ENCODE results near the gene PWWP2A. TPM values are rescaled to one million over a fixed set of nuclear protein-coding genes. Genes with fewer than 3 reads are reported as not detected.

Gene PWWP2A
- 22.8 TPM for total RNA-seq
- 17.0 TPM for polyA plus RNA-seq
- long read RNA-seq, donor 1, result 0 reads
- long read RNA-seq, donor 2, result 0 reads
- long read RNA-seq, donor 3, transcript PWWP2A-201 (2 exons, 3,346 nt), result major isoform, 5 of 7 reads
- long read RNA-seq, donor 3, partial matches to known transcripts, result 0 of 7 reads
- long read RNA-seq, donor 3, other reads (novel, unspliced or antisense), result 0 of 7 reads
- long read RNA-seq, donor 4, partial matches to known transcripts, result 0 of 1 reads
- long read RNA-seq, donor 4, other reads (novel, unspliced or antisense), result 0 of 1 reads
- long read RNA-seq, donor 5, transcript PWWP2A-201 (2 exons, 3,346 nt), result major isoform, 10 of 12 reads
- long read RNA-seq, donor 5, partial matches to known transcripts, result 0 of 12 reads
- long read RNA-seq, donor 5, other reads (novel, unspliced or antisense), result 0 of 12 reads
- long read RNA-seq, donor 6, transcript PWWP2A-201 (2 exons, 3,346 nt), result major isoform, 5 of 9 reads
- long read RNA-seq, donor 6, partial matches to known transcripts, result 0 of 9 reads
- long read RNA-seq, donor 6, other reads (novel, unspliced or antisense), result 0 of 9 reads
- long read RNA-seq, donor 7, partial matches to known transcripts, result 0 of 1 reads
- long read RNA-seq, donor 7, other reads (novel, unspliced or antisense), result 0 of 1 reads
- long read RNA-seq, donor 8, partial matches to known transcripts, result 0 of 4 reads
- long read RNA-seq, donor 8, other reads (novel, unspliced or antisense), result 0 of 4 reads
- long read RNA-seq, donor 9, partial matches to known transcripts, result 0 of 3 reads
- long read RNA-seq, donor 9, other reads (novel, unspliced or antisense), result 0 of 3 reads
- long read RNA-seq, donor 10, partial matches to known transcripts, result 0 of 5 reads
- long read RNA-seq, donor 10, other reads (novel, unspliced or antisense), result 0 of 5 reads

DNA sequence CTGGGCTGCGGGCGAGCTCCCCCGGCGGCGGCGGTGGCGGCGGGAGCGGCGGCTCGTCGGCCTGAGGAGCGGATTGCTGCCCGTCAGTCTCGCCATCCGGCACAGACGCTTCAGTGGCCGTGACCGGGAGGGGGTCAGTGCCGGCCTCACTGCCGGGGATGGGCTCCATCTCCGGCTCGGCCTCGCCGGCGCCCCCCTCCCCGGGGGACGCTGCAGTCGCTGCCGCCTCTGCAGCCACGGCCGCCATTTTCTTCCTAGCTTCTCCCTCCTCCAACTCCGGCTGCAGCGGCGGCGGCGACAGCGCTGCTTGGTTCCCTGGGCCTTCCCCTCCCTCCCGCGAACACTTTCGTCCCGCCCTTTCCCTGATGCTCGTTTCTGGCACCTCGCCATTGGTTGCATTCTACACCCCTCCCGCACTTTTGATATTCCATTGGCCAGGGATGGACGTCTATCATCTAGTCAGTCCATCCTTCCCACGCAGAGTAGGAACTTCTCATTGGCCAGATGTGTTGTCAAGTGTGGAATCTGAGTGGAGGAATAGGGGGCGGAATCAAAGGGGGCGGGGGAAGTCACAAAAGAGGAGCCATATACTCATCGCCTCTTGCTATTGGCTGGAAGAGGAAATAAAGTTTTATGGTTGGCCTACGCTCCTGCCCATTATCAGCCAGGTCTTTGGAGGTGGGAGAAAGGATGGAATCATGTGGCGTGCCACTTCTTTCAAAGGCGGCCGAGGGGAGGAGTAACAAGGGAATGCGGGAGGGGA is at the start of gene PWWP2A:
PWWP2A (minus strand) TSS at position 309 of the 763 bp plus-strand sequence; CDS start at position 247, 62 bp downstream.
- WGBS, result under 1% methylated on average over 55 of the region's 55 CpGs
- peaks cover 6 to 7% of the 10 kb centered on the region in 2 donors for H3K4me1 ChIP-seq (ENCODE audit: control insufficient read depth in 2 of 2, insufficient read depth in 2 of 2, low read length in 2 of 2)
- H3K9me3 ChIP-seq (ENCODE audit: control insufficient read depth in 2 of 2, insufficient read depth in 1 of 2, low read length in 1 of 2), result no peaks in the 10 kb centered on the region
- H3K4me3 ChIP-seq (ENCODE audit: low read length in 2 of 2), result peak within 1 kb of the TSS; percentile 74 to 99
- DNase-seq (ENCODE audit: low read depth in 6 of 9, low spot score in 9 of 9), result peak; percentile 97 to 100 (median 99)
- H3K27me3 ChIP-seq (ENCODE audit: control insufficient read depth in 2 of 2, insufficient read depth in 1 of 2, low read length in 1 of 2), result peaks cover 2 to 3% of the 10 kb centered on the region in 2 donors
- peaks cover 7 to 21% of the 10 kb centered on the region in 2 donors for H3K36me3 ChIP-seq (ENCODE audit: control insufficient read depth in 2 of 2, insufficient read depth in 2 of 2, low read length in 1 of 2)
- peak within 1 kb of the TSS; percentile 92 to 93 for H3K27ac ChIP-seq (ENCODE audit: low read depth in 1 of 2, low read length in 1 of 2)

- Histone ChIP-seq H3K36me3 (ENCODE audit: control insufficient read depth in 2 of 2, insufficient read depth in 2 of 2, low read length in 1 of 2) (no peaks in the 10 kb centered on the region), H3K4me3 (ENCODE audit: low read length in 2 of 2) (no peak overlapping the region), H3K9me3 (ENCODE audit: control insufficient read depth in 2 of 2, insufficient read depth in 1 of 2, low read length in 1 of 2) (no peaks in the 10 kb centered on the region), H3K4me1 (ENCODE audit: control insufficient read depth in 2 of 2, insufficient read depth in 2 of 2, low read length in 2 of 2) (peaks cover 0 to 2% of the 10 kb centered on the region in 2 donors), H3K27ac (ENCODE audit: low read depth in 1 of 2, low read length in 1 of 2) (no peak overlapping the region), H3K27me3 (ENCODE audit: control insufficient read depth in 2 of 2, insufficient read depth in 1 of 2, low read length in 1 of 2) (peaks cover 0 to 2% of the 10 kb centered on the region in 2 donors)
- WGBS, result 98% methylated on average over 3 of the region's 3 CpGs
- no peak for DNase-seq (ENCODE audit: low read depth in 6 of 9, low spot score in 9 of 9)
These were observed 48.4 kb upstream of the PWWP2A start for GRCh38 chr5:160167624-160168165.

- Histone ChIP-seq H3K9me3 (ENCODE audit: control insufficient read depth in 2 of 2, insufficient read depth in 1 of 2, low read length in 1 of 2) (no peaks in the 10 kb centered on the region), H3K4me1 (ENCODE audit: control insufficient read depth in 2 of 2, insufficient read depth in 2 of 2, low read length in 2 of 2) (peaks cover 0 to 2% of the 10 kb centered on the region in 2 donors), H3K4me3 (ENCODE audit: low read length in 2 of 2) (no peak overlapping the region), H3K27me3 (ENCODE audit: control insufficient read depth in 2 of 2, insufficient read depth in 1 of 2, low read length in 1 of 2) (peaks cover 0 to 2% of the 10 kb centered on the region in 2 donors), H3K36me3 (ENCODE audit: control insufficient read depth in 2 of 2, insufficient read depth in 2 of 2, low read length in 1 of 2) (no peaks in the 10 kb centered on the region), H3K27ac (ENCODE audit: low read depth in 1 of 2, low read length in 1 of 2) (no peak overlapping the region)
- no peak for DNase-seq (ENCODE audit: low read depth in 6 of 9, low spot score in 9 of 9)
- 77% methylated on average over 10 of the region's 10 CpGs for WGBS
These were observed 47.8 kb upstream of the PWWP2A start for GRCh38 chr5:160166973-160167623.

GRCh38 chr5:160166069-160166972 is 47.1 kb upstream of the PWWP2A start:
- Histone ChIP-seq H3K27me3 (ENCODE audit: control insufficient read depth in 2 of 2, insufficient read depth in 1 of 2, low read length in 1 of 2) (peaks cover 0 to 2% of the 10 kb centered on the region in 2 donors), H3K36me3 (ENCODE audit: control insufficient read depth in 2 of 2, insufficient read depth in 2 of 2, low read length in 1 of 2) (no peaks in the 10 kb centered on the region), H3K9me3 (ENCODE audit: control insufficient read depth in 2 of 2, insufficient read depth in 1 of 2, low read length in 1 of 2) (no peaks in the 10 kb centered on the region), H3K4me1 (ENCODE audit: control insufficient read depth in 2 of 2, insufficient read depth in 2 of 2, low read length in 2 of 2) (peaks cover 0 to 2% of the 10 kb centered on the region in 2 donors), H3K4me3 (ENCODE audit: low read length in 2 of 2) (no peak overlapping the region), H3K27ac (ENCODE audit: low read depth in 1 of 2, low read length in 1 of 2) (no peak overlapping the region)
- WGBS, result 91% methylated on average over 5 of the region's 5 CpGs
- no peak for DNase-seq (ENCODE audit: low read depth in 6 of 9, low spot score in 9 of 9)

DNA sequence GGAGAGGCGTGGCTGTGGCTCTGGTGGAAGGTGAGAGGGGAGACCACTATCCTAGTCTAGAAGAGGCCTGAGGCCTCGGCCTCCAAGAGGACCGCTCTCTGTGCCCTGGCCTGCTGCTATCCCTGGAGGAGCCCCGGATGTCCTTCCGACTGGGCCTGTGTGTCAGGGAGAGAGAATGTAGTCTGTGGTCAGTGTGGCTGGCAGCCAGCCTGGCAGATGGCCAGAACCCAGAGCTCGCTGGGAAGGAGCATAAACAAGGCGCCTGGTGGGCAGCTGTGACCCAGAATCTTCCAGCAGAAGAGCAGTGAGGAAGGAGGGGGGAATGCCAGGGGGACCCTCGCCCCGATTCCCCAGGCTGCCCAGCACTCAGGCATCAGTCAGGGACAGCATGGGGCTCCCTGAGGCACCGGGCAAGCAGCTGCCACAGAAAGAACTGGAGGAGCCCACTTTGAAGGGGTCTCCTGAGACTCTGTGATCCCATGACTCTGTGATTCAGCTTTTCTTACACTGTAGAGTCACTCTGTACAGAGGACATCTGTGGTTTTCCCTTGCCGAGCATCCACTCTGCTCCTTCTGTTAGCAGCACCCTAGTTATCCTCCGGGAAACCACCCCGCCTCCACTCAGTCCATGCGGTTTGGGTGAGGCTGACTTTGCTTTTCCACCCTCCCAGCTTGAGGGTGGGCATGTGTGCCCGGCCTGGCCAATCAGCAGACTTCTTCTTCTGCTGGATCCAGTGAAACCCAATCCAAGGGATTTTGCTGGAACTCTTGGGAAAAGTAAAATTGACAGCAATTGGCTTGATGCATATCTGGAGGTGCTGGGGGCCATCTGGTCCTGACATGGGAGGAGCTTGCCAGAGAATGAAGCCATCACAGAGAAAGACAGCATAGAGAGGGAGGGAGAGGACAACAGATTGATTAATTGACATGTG is 46.2 kb upstream of the PWWP2A start:
- H3K4me1 ChIP-seq (ENCODE audit: control insufficient read depth in 2 of 2, insufficient read depth in 2 of 2, low read length in 2 of 2), result peaks cover 0 to 2% of the 10 kb centered on the region in 2 donors
- 28% methylated on average over 15 of the region's 15 CpGs for WGBS
- H3K4me3 ChIP-seq (ENCODE audit: low read length in 2 of 2), result no peak overlapping the region
- peaks cover 0 to 2% of the 10 kb centered on the region in 2 donors for H3K27me3 ChIP-seq (ENCODE audit: control insufficient read depth in 2 of 2, insufficient read depth in 1 of 2, low read length in 1 of 2)
- no peak overlapping the region for H3K27ac ChIP-seq (ENCODE audit: low read depth in 1 of 2, low read length in 1 of 2)
- DNase-seq (ENCODE audit: low read depth in 6 of 9, low spot score in 9 of 9), result no peak
- H3K36me3 ChIP-seq (ENCODE audit: control insufficient read depth in 2 of 2, insufficient read depth in 2 of 2, low read length in 1 of 2), result no peaks in the 10 kb centered on the region
- H3K9me3 ChIP-seq (ENCODE audit: control insufficient read depth in 2 of 2, insufficient read depth in 1 of 2, low read length in 1 of 2), result no peaks in the 10 kb centered on the region

- H3K27ac ChIP-seq (ENCODE audit: low read depth in 1 of 2, low read length in 1 of 2), result no peak overlapping the region
- no peaks in the 10 kb centered on the region for H3K9me3 ChIP-seq (ENCODE audit: control insufficient read depth in 2 of 2, insufficient read depth in 1 of 2, low read length in 1 of 2)
- peaks cover 0 to 2% of the 10 kb centered on the region in 2 donors for H3K4me1 ChIP-seq (ENCODE audit: control insufficient read depth in 2 of 2, insufficient read depth in 2 of 2, low read length in 2 of 2)
- no peaks in the 10 kb centered on the region for H3K36me3 ChIP-seq (ENCODE audit: control insufficient read depth in 2 of 2, insufficient read depth in 2 of 2, low read length in 1 of 2)
- DNase-seq (ENCODE audit: low read depth in 6 of 9, low spot score in 9 of 9), result no peak
- peaks cover 0 to 2% of the 10 kb centered on the region in 2 donors for H3K27me3 ChIP-seq (ENCODE audit: control insufficient read depth in 2 of 2, insufficient read depth in 1 of 2, low read length in 1 of 2)
- 97% methylated on average over 7 of the region's 7 CpGs for WGBS
- H3K4me3 ChIP-seq (ENCODE audit: low read length in 2 of 2), result no peak overlapping the region
These were observed 43.7 kb upstream of the PWWP2A start for GRCh38 chr5:160162910-160163309.

GRCh38 chr5:160161626-160162025 is 42.4 kb upstream of the PWWP2A start:
- Histone ChIP-seq H3K4me3 (ENCODE audit: low read length in 2 of 2) (no peak overlapping the region), H3K4me1 (ENCODE audit: control insufficient read depth in 2 of 2, insufficient read depth in 2 of 2, low read length in 2 of 2) (peaks cover 0 to 2% of the 10 kb centered on the region in 2 donors), H3K36me3 (ENCODE audit: control insufficient read depth in 2 of 2, insufficient read depth in 2 of 2, low read length in 1 of 2) (no peaks in the 10 kb centered on the region), H3K9me3 (ENCODE audit: control insufficient read depth in 2 of 2, insufficient read depth in 1 of 2, low read length in 1 of 2) (no peaks in the 10 kb centered on the region), H3K27me3 (ENCODE audit: control insufficient read depth in 2 of 2, insufficient read depth in 1 of 2, low read length in 1 of 2) (peaks cover 0 to 2% of the 10 kb centered on the region in 2 donors), H3K27ac (ENCODE audit: low read depth in 1 of 2, low read length in 1 of 2) (no peak overlapping the region)
- 98% methylated on average over 6 of the region's 6 CpGs for WGBS
- no peak for DNase-seq (ENCODE audit: low read depth in 6 of 9, low spot score in 9 of 9)
